CD4-positive, alpha-beta T cell treated with Interleukin-17A for 4 hours (primary cell): ENCODE results near the gene VCY1B.
"Not testable (repeated sequence)": the region's sequence is repeated elsewhere in the genome, so short reads cannot be mapped to it uniquely, and the experiment has no call there.

Experiments
- DNase-seq: peaks from one replicate; pipeline ENCODE4 v3.0.0-alpha.2; 2020; ENCODE audit warnings: mixed read lengths

Gene VCY1B

GRCh38 chrY:14055927-14056326 lies at the start of gene VCY1B:
TSS of gene VCY1B (plus strand) at chrY:14056227. CDS start at chrY:14056290, 63 bp downstream.
- not testable (repeated sequence) for DNase-seq

DNA sequence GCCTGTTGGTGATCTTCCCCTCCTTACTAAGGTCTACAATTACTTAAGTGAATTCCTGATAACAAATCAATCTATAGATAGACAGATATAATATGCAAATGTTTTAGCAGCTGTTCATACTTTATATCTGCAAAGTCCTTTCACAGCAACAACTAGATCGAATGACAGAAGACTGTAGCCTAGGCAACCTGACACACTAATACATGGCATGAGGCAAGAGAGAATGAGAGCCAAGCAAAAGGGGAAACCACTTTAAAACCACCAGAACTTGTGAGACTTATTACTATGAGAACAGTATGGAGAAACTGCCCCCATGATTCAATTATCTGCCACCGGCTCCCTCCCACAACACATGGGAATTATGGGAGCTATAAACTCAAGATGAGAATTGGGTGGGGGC lies 44.1 kb upstream of the VCY1B start:
- not testable (repeated sequence) for DNase-seq

DNA sequence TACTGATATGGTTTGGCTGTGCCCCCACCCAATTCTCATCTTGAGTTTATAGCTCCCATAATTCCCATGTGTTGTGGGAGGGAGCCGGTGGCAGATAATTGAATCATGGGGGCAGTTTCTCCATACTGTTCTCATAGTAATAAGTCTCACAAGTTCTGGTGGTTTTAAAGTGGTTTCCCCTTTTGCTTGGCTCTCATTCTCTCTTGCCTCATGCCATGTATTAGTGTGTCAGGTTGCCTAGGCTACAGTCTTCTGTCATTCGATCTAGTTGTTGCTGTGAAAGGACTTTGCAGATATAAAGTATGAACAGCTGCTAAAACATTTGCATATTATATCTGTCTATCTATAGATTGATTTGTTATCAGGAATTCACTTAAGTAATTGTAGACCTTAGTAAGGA lies 25.6 kb upstream of the VCY1B start:
- DNase-seq, result not testable (repeated sequence)

DNA sequence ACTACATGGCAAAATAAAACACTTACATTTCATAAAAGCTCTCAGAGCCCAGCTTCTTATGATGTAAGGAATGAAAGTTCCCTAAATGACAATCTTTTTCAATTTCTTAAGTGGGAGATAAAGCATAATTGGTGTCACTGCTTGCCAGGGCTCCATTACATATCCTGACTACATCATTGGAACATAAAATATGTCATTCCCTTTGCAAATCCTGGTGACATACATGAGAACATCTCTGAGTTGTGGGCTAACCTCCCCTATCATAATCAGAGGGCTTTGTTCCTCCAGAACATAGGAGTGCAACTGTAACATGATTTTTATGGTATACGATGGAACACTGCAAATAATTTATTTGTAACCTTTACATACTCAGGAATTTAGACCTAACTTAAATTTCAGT lies 29.9 kb downstream of the VCY1B start:
- DNase-seq, result no peak
